Spleen (tissue), 11 donors: Measurements from ENCODE around the gene PDE2A. TPM values are rescaled to one million over a fixed set of nuclear protein-coding genes. Genes with fewer than 3 reads are reported as not detected.

Experiments
- DNase-seq: peaks from one replicate; pipeline ENCODE4 v3.0.0-alpha.2; 2020
- H3K27ac ChIP-seq, 8 donors: fragments of 200-600 bp; sonication (generic) in 7 of 8; 1 replicate in 4 of 8; 2 replicates in 4 of 8; pipeline versions ENCODE4 v1.5.0 to v1.8.0; 2016 to 2021; ENCODE audit warnings: inconsistent platforms in 4 of 8, mild to moderate bottlenecking in 4 of 8, moderate library complexity in 1 of 8
- H3K27me3 ChIP-seq, 7 donors: fragments of 200-600 bp; sonication (generic) in 6 of 7; replicated peaks in 1 of 7; 1 replicate in 4 of 7; 2 replicates in 3 of 7; pipeline versions ENCODE4 v1.5.0 to v1.8.0; 2016 to 2021; ENCODE audit warnings: inconsistent platforms in 3 of 7, mild to moderate bottlenecking in 1 of 7
- H3K36me3 ChIP-seq, 6 donors: fragments of 200-600 bp; sonication (generic) in 5 of 6; 1 replicate in 4 of 6; 2 replicates in 2 of 6; pipeline versions ENCODE4 v1.5.0 to v1.8.0; 2016 to 2021; ENCODE audit warnings: inconsistent platforms in 2 of 6
- H3K4me1 ChIP-seq, 6 donors: fragments of 200-600 bp; sonication (generic) in 5 of 6; 1 replicate in 3 of 6; 2 replicates in 3 of 6; pipeline versions ENCODE4 v1.5.0 to v1.8.0; 2016 to 2021; ENCODE audit warnings: inconsistent platforms in 3 of 6
- H3K4me3 ChIP-seq, 8 donors: fragments of 200-600 bp; sonication (generic) in 7 of 8; 1 replicate in 4 of 8; 2 replicates in 4 of 8; pipeline versions ENCODE4 v1.5.0 to v1.8.0; 2016 to 2021; ENCODE audit warnings: inconsistent platforms in 4 of 8, mild to moderate bottlenecking in 4 of 8, moderate library complexity in 2 of 8
- H3K9me3 ChIP-seq, 8 donors: fragments of 200-600 bp; sonication (generic) in 7 of 8; 1 replicate in 4 of 8; 2 replicates in 4 of 8; pipeline versions ENCODE4 v1.5.0 to v1.8.0; 2016 to 2021; ENCODE audit warnings: inconsistent platforms in 4 of 8
- CTCF ChIP-seq, 11 experiments: fragments of 200-600 bp in 7 of 11; fragments of 450-650 bp in 4 of 11; sonication (generic) in 4 of 11; IDR thresholded peaks in 8 of 11; conservative IDR thresholded peaks in 3 of 11; 1 replicate in 7 of 11; 2 replicates in 4 of 11; pipeline versions ENCODE4 v1.4.0 to v1.8.0; 2016 to 2021; ENCODE audit warnings: antibody characterized with exemption in 11 of 11, inconsistent platforms in 4 of 11, mild to moderate bottlenecking in 1 of 11
- POLR2A ChIP-seq, 3 donors: fragments of 450-650 bp; IDR thresholded peaks; one replicate each; pipeline ENCODE4 v1.5.1; 2017; ENCODE audit warnings: antibody characterized with exemption in 3 of 3, mild to moderate bottlenecking in 1 of 3
- POLR2AphosphoS5 ChIP-seq, 3 donors: sonication (generic); formaldehyde crosslinking; IDR thresholded peaks; one replicate each; pipeline ENCODE4 v1.5.1; 2017; ENCODE audit warnings: antibody characterized with exemption in 3 of 3
- WGBS, 5 donors: extraction: QIAGEN DNeasy Blood & Tissue Kit in 3 of 5; methylation state at CpG; one replicate each; pipeline versions ENCODE4 v1.1.5 to v1.1.7; 2013 to 2018; 5-methylcytosine and 5-hydroxymethylcytosine counted together
- intact Hi-C: fragments of 100-400 bp; cut with DNase I; formaldehyde crosslinking; loops from one replicate; pipeline ENCODE4 v1.15.0; 2023; ENCODE audit warnings: low total_unique reads
- polyA plus RNA-seq, 3 donors: library from polyadenylated mRNA; stranded (reverse); fragments of 200-250 nt; gene quantifications; one replicate each; pipeline ENCODE4 v1.2.1, GENCODE V29; 2013
- total RNA-seq, 7 donors: library from RNA; depleted of rRNA in 3 of 7; stranded (reverse); fragments of >200 nt in 3 of 7; fragmentation: NEBNext Ultra II Directional in 4 of 7; extraction: Animal tissue kit (Norgen Biotek cat#: 25700) in 4 of 7; gene quantifications; one replicate each; pipeline versions ENCODE4 v1.1.0 to v1.2.1, GENCODE V29; 2016 to 2021
- donor health status: healthy with polysubstance abuse.
- donor health status: DM: no; HTN: no; CAD: no; lungs with moderate emphysema.
- donor health status: DM: no; HTN: no; CAD: no.
- donor health status: Bipolar disorder and iron deficiency.
- donor health status: healthy.
- donor health status: DM: no; HTN: no; CAD: no.
- donor health status: DM: yes; HTN: yes; CAD: no.

The PDE2A gene
- total and polyA plus RNA-seq, 10 donors = 58.2 to 584 (median 333) TPM

GRCh38 chr11:72716290-72716689 is 42.1 kb upstream of the PDE2A start:
- intact Hi-C loops = no loop called here
- H3K9me3 ChIP-seq = no peaks in the 10 kb centered on the region
- DNase-seq = no peak
- no peak for TF ChIP-seq POLR2AphosphoS5 (IDR thresholded peaks at IDR 0.05)
- TF ChIP-seq POLR2A (IDR thresholded peaks at IDR 0.05) = no peak
- TF ChIP-seq CTCF (IDR thresholded peaks at IDR 0.05 in 8 of 11, conservative IDR thresholded peaks at IDR 0.05 in 3 of 11) = no peak
- H3K27ac ChIP-seq = peak overlapping the region in 2 of 8 donors; percentile 5 to 93
- no peaks in the 10 kb centered on the region for H3K27me3 ChIP-seq
- no peak overlapping the region for H3K4me3 ChIP-seq
- H3K4me1 ChIP-seq = peaks cover 38 to 100% (median 82%) of the 10 kb centered on the region in 6 donors
- 79 to 86% (median 83%) methylated on average over 7 of the region's 7 CpGs for WGBS, 5 donors
- peaks cover 0 to 97% (median 38%) of the 10 kb centered on the region in 6 donors for H3K36me3 ChIP-seq

- no peaks in the 10 kb centered on the region for H3K27me3 ChIP-seq
- no peak for DNase-seq
- H3K4me3 ChIP-seq = peak overlapping the region in 3 of 8 donors; percentile 3 to 48 (median 21)
- intact Hi-C loops = no loop called here
- peaks cover 5 to 77% (median 49%) of the 10 kb centered on the region in 6 donors for H3K4me1 ChIP-seq
- no peaks in the 10 kb centered on the region for H3K9me3 ChIP-seq
- H3K27ac ChIP-seq = peak overlapping the region in 7 of 8 donors; percentile 53 to 80 (median 68)
- TF ChIP-seq POLR2AphosphoS5 (IDR thresholded peaks at IDR 0.05) (no peak), POLR2A (IDR thresholded peaks at IDR 0.05) (no peak), CTCF (IDR thresholded peaks at IDR 0.05 in 8 of 11, conservative IDR thresholded peaks at IDR 0.05 in 3 of 11) (no peak)
- peaks cover 0 to 100% (median 67%) of the 10 kb centered on the region in 6 donors for H3K36me3 ChIP-seq
- WGBS, 5 donors = 51 to 82% (median 74%) methylated on average over 7 to 10 of the region's 10 CpGs
These were observed 38.6 kb upstream of the PDE2A start for GRCh38 chr11:72712841-72713240.

- H3K4me3 ChIP-seq = peak overlapping the region in 3 of 8 donors; percentile 3 to 48 (median 21)
- H3K9me3 ChIP-seq = no peaks in the 10 kb centered on the region
- peak; percentile 86 for DNase-seq
- peaks cover 0 to 100% (median 68%) of the 10 kb centered on the region in 6 donors for H3K36me3 ChIP-seq
- H3K27ac ChIP-seq = peak overlapping the region in 7 of 8 donors; percentile 53 to 80 (median 68)
- intact Hi-C loops = no loop called here
- no peaks in the 10 kb centered on the region for H3K27me3 ChIP-seq
- 43 to 64% (median 55%) methylated on average over 21 to 26 of the region's 26 CpGs for WGBS, 5 donors
- H3K4me1 ChIP-seq = peaks cover 0 to 77% (median 43%) of the 10 kb centered on the region in 6 donors
- peak; percentile 46 to 81 (median 66) for TF ChIP-seq POLR2AphosphoS5 (IDR thresholded peaks at IDR 0.05)
- no peak for TF ChIP-seq POLR2A (IDR thresholded peaks at IDR 0.05)
These were observed 38.0 kb upstream of the PDE2A start for GRCh38 chr11:72712168-72712751.

GRCh38 chr11:72711141-72711540 is 36.9 kb upstream of the PDE2A start:
- Histone ChIP-seq H3K4me1 (peaks cover 0 to 72% (median 36%) of the 10 kb centered on the region in 6 donors), H3K36me3 (peaks cover 0 to 100% (median 68%) of the 10 kb centered on the region in 6 donors), H3K4me3 (no peak overlapping the region), H3K27me3 (no peaks in the 10 kb centered on the region), H3K9me3 (no peaks in the 10 kb centered on the region), H3K27ac (no peak overlapping the region)
- 85 to 94% (median 89%) methylated on average over 9 of the region's 9 CpGs for WGBS, 5 donors
- intact Hi-C loops = no loop called here
- no peak for DNase-seq
- TF ChIP-seq POLR2AphosphoS5 (IDR thresholded peaks at IDR 0.05) (no peak), CTCF (IDR thresholded peaks at IDR 0.05 in 8 of 11, conservative IDR thresholded peaks at IDR 0.05 in 3 of 11) (no peak), POLR2A (IDR thresholded peaks at IDR 0.05) (no peak)
